Femur (tissue), 1 donor: ENCODE measurements around the gene TSPAN6.

Experiments
- DNase-seq: peaks from one replicate; pipeline ENCODE4 v3.0.0-alpha.2; 2017

TSPAN6 gene

GRCh38 chrX:100636321-100636991 lies at the start of gene TSPAN6:
TSS of gene TSPAN6 (minus strand) at chrX:100636806. CDS start at chrX:100636694, 112 bp downstream.
- DNase-seq, result peak; percentile 91

- no peak for DNase-seq
These were observed 49.3 kb upstream of the TSPAN6 start for GRCh38 chrX:100685997-100686305.

- peak; percentile 75 for DNase-seq
These were observed 48.8 kb upstream of the TSPAN6 start for GRCh38 chrX:100685284-100685996.

- DNase-seq, result no peak
These were observed 46.3 kb upstream of the TSPAN6 start for GRCh38 chrX:100682939-100683338.

GRCh38 chrX:100681599-100681998 lies 45.0 kb upstream of the TSPAN6 start:
- no peak for DNase-seq

GRCh38 chrX:100680756-100681155 lies 44.1 kb upstream of the TSPAN6 start:
- DNase-seq, result no peak

- no peak for DNase-seq
These were observed 41.1 kb upstream of the TSPAN6 start for GRCh38 chrX:100677611-100678181.

GRCh38 chrX:100674705-100675104 lies 38.1 kb upstream of the TSPAN6 start:
- DNase-seq, result no peak

- no peak for DNase-seq
These were observed 36.9 kb upstream of the TSPAN6 start for GRCh38 chrX:100673397-100673953.

- DNase-seq, result no peak
These were observed 36.4 kb upstream of the TSPAN6 start for GRCh38 chrX:100672966-100673365.

- DNase-seq, result no peak
These were observed 27.0 kb upstream of the TSPAN6 start for GRCh38 chrX:100663642-100664041.

GRCh38 chrX:100662796-100663195 lies 26.2 kb upstream of the TSPAN6 start:
- no peak for DNase-seq

- DNase-seq, result no peak
These were observed 25.6 kb upstream of the TSPAN6 start for GRCh38 chrX:100662170-100662569.

GRCh38 chrX:100659431-100660137 lies 23.0 kb upstream of the TSPAN6 start:
- no peak for DNase-seq

- no peak for DNase-seq
These were observed 22.4 kb upstream of the TSPAN6 start for GRCh38 chrX:100658941-100659381.

GRCh38 chrX:100654261-100654660 lies 17.7 kb upstream of the TSPAN6 start:
- no peak for DNase-seq

- DNase-seq, result no peak
These were observed 15.7 kb upstream of the TSPAN6 start for GRCh38 chrX:100652266-100652665.

GRCh38 chrX:100650841-100651240 lies 14.2 kb upstream of the TSPAN6 start:
- DNase-seq, result no peak

GRCh38 chrX:100649550-100650356 lies 13.1 kb upstream of the TSPAN6 start:
- peak; percentile 79 for DNase-seq

GRCh38 chrX:100648458-100649417 lies 12.1 kb upstream of the TSPAN6 start:
- peak; percentile 71 for DNase-seq

- no peak for DNase-seq
These were observed 11.1 kb upstream of the TSPAN6 start for GRCh38 chrX:100647739-100648138.
